ENCODE results near the gene IFNGR1.

The IFNGR1 gene

DNA sequence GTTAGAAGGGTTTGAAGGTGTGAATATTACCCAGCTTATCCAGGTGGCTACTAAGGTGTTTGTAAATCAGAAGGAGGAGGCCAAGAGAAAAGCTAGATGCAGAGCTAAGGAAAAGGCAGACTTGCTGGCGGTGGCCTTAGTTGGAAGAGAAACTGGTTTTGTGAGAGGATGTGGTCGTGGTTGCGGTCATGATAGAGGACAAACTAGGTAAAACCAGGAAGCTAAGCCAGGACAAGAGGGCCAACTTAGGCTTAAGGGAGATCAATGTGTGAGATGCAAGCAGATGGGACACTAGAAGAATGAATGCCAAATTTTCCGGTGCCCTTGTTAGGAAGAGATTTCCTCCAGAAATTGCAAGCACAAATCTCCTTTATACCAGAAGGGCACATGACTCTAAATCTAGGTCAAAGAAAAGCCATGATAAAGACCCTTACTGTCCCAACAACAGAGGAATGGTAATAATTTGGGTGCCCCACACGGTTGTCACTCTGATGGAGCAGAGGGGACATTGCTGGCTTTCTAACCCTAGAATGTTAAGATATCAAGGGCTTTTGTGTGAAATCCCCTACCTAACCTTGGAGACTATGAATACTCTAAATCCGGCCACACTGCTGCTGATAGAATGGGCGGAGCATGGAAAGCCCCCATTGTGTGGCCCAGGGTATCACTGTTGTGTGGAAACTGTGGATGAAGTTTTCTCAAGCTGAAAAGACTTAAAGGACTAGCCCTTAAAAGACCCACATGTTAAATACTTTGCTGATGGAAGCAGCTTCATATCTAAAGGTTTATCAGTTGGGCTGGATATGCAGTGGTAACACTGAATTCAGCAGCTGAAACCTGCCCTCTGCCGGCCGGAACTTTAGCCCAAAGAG is 53.6 kb downstream of the IFNGR1 start:
- no peak for DNase-seq (ENCODE audit: insufficient read length, low spot score)
- peak; percentile 97 for FAIRE-seq
- no peak for TF ChIP-seq PAX5 (IDR thresholded peaks at IDR 0.05; ENCODE audit: insufficient read depth, low read length, severe bottlenecking)
- TF ChIP-seq POLR2AphosphoS5 (IDR thresholded peaks at IDR 0.05; ENCODE audit: low read depth, low read length) = no peak
- no peak; the same call in 1 of the 2 replicates for TF ChIP-seq TAF1 (IDR thresholded peaks at IDR 0.05; ENCODE audit: low read depth, low read length)
- TF ChIP-seq POLR2A (IDR thresholded peaks at IDR 0.05; ENCODE audit: low read depth, low read length) = peak; percentile 19; the same call in 1 of the 2 replicates
- peak; percentile 38; the same call in 1 of the 2 replicates for TF ChIP-seq SPI1 (IDR thresholded peaks at IDR 0.05; ENCODE audit: low read depth, low read length)
- TF ChIP-seq POU2F2 (IDR thresholded peaks at IDR 0.05; ENCODE audit: low read depth, low read length) = peak; percentile 45; the same call in 1 of the 2 replicates

DNA sequence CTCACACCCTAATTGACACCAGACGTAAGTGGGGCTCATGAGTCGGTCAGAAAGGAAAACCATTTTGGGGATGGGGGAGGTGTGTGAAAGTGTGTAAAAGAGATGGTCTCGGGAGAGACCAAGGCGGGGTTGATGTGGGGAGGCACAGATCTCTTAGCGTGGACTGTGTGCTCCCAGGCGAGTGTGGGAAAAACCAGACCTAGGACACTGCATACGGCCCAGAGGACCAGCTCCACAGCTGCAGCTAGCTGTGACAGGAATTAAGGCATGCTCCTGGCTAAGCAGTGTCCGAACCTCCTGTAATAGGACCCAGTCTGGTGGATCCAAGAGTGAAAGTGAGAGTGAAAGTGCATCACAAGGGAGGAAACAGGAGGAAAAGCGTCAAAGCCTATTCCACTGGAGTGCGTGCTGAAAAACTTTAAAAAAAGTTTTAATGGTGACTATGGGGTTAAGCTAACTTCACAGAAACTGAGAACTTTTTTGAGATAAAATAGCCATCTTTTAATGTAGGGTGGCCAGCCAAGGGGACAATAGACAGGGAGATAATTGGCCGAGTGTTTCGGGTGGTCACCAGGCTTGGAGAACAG is 55.4 kb downstream of the IFNGR1 start:
- FAIRE-seq (no peak), DNase-seq (ENCODE audit: insufficient read length, low spot score) (no peak)
- no peak for TF ChIP-seq POU2F2 (IDR thresholded peaks at IDR 0.05; ENCODE audit: low read depth, low read length)
- TF ChIP-seq PAX5 (IDR thresholded peaks at IDR 0.05; ENCODE audit: insufficient read depth, low read length, severe bottlenecking) = no peak
- no peak for TF ChIP-seq TAF1 (IDR thresholded peaks at IDR 0.05; ENCODE audit: low read depth, low read length)
- TF ChIP-seq POLR2AphosphoS5 (IDR thresholded peaks at IDR 0.05; ENCODE audit: low read depth, low read length) = no peak
- no peak for TF ChIP-seq POLR2A (IDR thresholded peaks at IDR 0.05; ENCODE audit: low read depth, low read length)
- TF ChIP-seq SPI1 (IDR thresholded peaks at IDR 0.05; ENCODE audit: low read depth, low read length) = no peak

DNA sequence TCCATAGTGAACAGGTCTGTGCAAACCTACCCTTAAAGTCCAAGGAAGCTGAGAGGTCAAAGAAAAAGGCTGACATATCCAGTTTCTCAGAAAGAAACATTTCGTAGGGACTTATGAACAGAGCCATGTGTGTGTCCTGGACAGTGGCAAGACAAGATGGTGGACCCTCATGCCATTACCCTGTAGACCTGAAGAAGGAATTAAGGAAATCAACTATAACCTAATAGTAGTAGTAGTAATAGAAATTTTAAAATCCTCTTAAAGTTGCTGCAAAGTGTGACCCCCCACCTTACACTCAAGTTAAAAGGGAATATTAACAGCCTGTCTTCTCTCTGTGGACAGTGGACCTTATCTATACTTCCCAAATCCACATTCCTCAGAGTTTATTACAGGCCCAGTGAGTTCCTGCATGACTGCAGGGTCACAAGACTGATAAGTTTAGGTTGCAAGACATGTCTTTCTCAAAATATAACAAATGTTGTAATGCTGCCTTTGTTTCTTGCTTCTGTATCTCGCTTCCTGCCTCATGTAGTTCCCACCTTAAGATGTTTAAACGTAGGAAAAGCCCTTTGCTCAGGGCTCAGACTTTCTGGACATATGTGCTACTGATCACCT is 56.4 kb downstream of the IFNGR1 start:
- FAIRE-seq (no peak), DNase-seq (ENCODE audit: insufficient read length, low spot score) (no peak)
- no peak for TF ChIP-seq TAF1 (IDR thresholded peaks at IDR 0.05; ENCODE audit: low read depth, low read length)
- TF ChIP-seq POU2F2 (IDR thresholded peaks at IDR 0.05; ENCODE audit: low read depth, low read length) = no peak
- no peak for TF ChIP-seq SPI1 (IDR thresholded peaks at IDR 0.05; ENCODE audit: low read depth, low read length)
- no peak for TF ChIP-seq POLR2A (IDR thresholded peaks at IDR 0.05; ENCODE audit: low read depth, low read length)

DNA sequence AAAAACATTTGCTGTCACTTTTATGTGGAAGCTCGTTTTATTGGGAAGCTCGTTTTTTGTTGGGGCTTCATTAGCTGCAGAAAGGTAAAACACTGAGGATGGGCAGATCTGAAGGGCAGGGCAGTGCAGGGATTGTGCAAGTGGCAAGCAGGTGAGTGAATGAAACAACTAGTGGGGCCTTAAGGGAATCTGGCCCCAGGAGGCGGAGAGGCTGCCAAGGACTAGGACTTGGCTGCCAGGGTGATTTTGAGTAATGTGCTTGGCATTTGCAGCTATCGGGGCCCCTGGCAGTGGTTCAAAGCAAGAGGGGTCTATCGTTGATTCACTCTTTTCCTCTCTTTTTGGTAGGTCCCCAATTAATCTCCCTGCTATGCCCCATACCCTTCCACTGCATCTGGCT is 57.2 kb downstream of the IFNGR1 start:
- TF ChIP-seq POU2F2 (IDR thresholded peaks at IDR 0.05; ENCODE audit: low read depth, low read length) (no peak), POLR2A (IDR thresholded peaks at IDR 0.05; ENCODE audit: low read depth, low read length) (no peak), SPI1 (IDR thresholded peaks at IDR 0.05; ENCODE audit: low read depth, low read length) (no peak), PAX5 (IDR thresholded peaks at IDR 0.05; ENCODE audit: insufficient read depth, low read length, severe bottlenecking) (no peak), TAF1 (IDR thresholded peaks at IDR 0.05; ENCODE audit: low read depth, low read length) (no peak), POLR2AphosphoS5 (IDR thresholded peaks at IDR 0.05; ENCODE audit: low read depth, low read length) (no peak)
- DNase-seq (ENCODE audit: insufficient read length, low spot score) (no peak), FAIRE-seq (no peak)

DNA sequence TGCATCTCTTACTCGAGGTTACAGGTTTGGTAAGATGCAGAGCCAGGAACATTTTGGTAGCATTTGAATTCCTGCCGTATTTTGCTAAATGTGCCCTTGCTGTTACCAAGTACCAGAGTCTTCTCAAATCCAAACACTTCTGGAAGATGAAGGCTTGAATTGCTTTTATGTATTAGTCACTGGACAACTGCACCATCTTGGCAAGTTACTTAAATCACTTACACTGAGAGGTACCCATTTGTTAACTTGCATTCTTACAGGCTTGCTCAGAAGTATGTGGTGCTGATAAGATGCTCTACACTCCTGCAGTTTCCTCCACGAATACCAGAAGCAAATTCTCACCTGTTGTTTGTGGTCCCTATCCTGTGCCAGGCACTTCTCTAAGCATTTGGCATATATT is 58.4 kb downstream of the IFNGR1 start:
- DNase-seq (ENCODE audit: insufficient read length, low spot score) = no peak
- TF ChIP-seq POLR2A (IDR thresholded peaks at IDR 0.05; ENCODE audit: low read depth, low read length) (no peak), TAF1 (IDR thresholded peaks at IDR 0.05; ENCODE audit: low read depth, low read length) (no peak)
- FAIRE-seq = no peak

DNA sequence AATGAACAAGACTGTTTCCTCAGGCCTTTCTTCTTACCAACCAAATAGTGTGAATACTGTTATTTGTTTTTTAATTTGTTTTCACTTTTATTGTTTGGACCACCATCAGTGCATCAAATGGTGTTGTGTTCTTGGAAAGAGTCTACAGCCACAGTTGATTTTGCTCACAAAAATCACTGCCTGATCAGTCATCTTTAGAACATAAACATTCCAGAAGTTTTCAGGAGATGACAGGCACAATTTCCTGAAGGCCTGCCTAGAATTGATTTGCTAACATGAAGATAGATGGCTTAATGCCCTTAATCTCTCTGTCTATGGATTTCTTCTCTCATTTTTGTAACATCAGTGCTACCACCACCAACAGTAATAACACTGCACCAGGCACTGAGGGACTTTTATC is 59.3 kb downstream of the IFNGR1 start:
- FAIRE-seq (no peak), DNase-seq (ENCODE audit: insufficient read length, low spot score) (no peak)
- no peak for TF ChIP-seq PAX5 (IDR thresholded peaks at IDR 0.05; ENCODE audit: insufficient read depth, low read length, severe bottlenecking)
- TF ChIP-seq SPI1 (IDR thresholded peaks at IDR 0.05; ENCODE audit: low read depth, low read length) = no peak
- no peak for TF ChIP-seq POU2F2 (IDR thresholded peaks at IDR 0.05; ENCODE audit: low read depth, low read length)
- TF ChIP-seq POLR2A (IDR thresholded peaks at IDR 0.05; ENCODE audit: low read depth, low read length) = no peak
- no peak for TF ChIP-seq TAF1 (IDR thresholded peaks at IDR 0.05; ENCODE audit: low read depth, low read length)
- no peak for TF ChIP-seq POLR2AphosphoS5 (IDR thresholded peaks at IDR 0.05; ENCODE audit: low read depth, low read length)

DNA sequence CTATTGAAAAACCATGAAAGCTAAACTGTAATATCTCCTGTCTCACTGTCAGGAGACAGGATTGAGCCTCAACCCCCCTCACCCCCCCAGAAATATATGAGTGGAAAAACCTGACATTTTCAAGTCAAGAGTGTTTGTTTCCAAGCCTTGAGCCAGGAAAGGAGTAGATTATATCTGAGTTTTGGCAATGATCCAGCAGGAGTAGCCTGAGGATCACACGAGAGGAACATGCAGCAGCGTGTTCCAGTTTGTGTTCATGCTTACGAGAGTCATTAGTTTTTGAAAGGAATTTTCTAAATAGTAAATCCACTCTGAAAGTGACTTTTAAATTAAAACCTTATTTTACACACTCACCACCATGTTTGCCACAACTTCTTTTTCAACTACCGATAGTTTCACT is 61.6 kb downstream of the IFNGR1 start:
- FAIRE-seq (no peak), DNase-seq (ENCODE audit: insufficient read length, low spot score) (no peak)
- TF ChIP-seq POU2F2 (IDR thresholded peaks at IDR 0.05; ENCODE audit: low read depth, low read length) = no peak
- TF ChIP-seq POLR2A (IDR thresholded peaks at IDR 0.05; ENCODE audit: low read depth, low read length) = no peak
- TF ChIP-seq TAF1 (IDR thresholded peaks at IDR 0.05; ENCODE audit: low read depth, low read length) = no peak
- no peak for TF ChIP-seq PAX5 (IDR thresholded peaks at IDR 0.05; ENCODE audit: insufficient read depth, low read length, severe bottlenecking)

DNA sequence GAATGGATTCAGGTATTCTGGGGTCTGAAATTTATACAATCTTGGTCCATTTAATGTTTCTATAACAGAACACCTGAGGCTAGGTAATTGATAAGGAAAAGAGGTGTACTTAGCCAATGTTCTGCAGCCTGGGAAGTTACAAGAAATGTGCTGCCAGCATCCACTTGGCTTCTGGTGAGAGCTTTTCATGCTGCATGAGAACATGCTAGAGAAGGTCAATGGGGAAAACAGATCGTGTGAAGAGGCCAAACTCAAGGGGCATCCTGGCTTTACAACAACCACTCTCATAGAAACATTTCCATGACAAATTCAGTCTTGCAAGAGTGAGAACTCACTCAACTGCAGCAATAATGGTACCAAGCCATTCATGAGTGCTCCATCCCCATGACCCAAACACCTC is 62.5 kb downstream of the IFNGR1 start:
- no peak for TF ChIP-seq TAF1 (IDR thresholded peaks at IDR 0.05; ENCODE audit: low read depth, low read length)
- TF ChIP-seq PAX5 (IDR thresholded peaks at IDR 0.05; ENCODE audit: insufficient read depth, low read length, severe bottlenecking) = no peak
- no peak for TF ChIP-seq POLR2A (IDR thresholded peaks at IDR 0.05; ENCODE audit: low read depth, low read length)
- TF ChIP-seq SPI1 (IDR thresholded peaks at IDR 0.05; ENCODE audit: low read depth, low read length) = no peak
- no peak for TF ChIP-seq POU2F2 (IDR thresholded peaks at IDR 0.05; ENCODE audit: low read depth, low read length)
- no peak for TF ChIP-seq POLR2AphosphoS5 (IDR thresholded peaks at IDR 0.05; ENCODE audit: low read depth, low read length)
- FAIRE-seq (peak; percentile 85), DNase-seq (ENCODE audit: insufficient read length, low spot score) (no peak)

DNA sequence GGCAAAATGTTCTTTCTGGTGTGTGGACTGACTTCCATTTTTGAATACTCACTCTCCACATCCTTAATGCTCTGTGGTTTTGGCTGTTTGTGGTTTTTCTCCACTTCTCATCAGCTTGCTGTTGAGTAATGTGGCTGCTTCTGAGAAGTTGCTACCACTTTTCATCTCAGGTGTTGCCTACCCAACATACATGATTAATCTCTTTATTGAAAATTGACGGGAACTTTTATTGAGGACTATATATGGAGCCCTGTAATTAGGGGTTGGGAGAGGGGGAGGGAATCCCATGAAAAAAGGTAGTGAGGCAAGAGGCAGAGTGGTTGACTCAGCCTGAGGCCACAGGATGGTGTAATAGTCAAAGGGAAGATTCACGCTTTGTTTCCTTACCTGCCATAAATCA is 63.4 kb downstream of the IFNGR1 start:
- peak; percentile 86 for FAIRE-seq
- TF ChIP-seq SPI1 (IDR thresholded peaks at IDR 0.05; ENCODE audit: low read depth, low read length) = peak; percentile 36; the same call in 1 of the 2 replicates
- TF ChIP-seq POLR2AphosphoS5 (IDR thresholded peaks at IDR 0.05; ENCODE audit: low read depth, low read length) = no peak
- no peak for DNase-seq (ENCODE audit: insufficient read length, low spot score)

Data from GM12891 (cell line).